ENCODE data around the gene CYSLTR1. TPM values are rescaled to one million over a fixed set of nuclear protein-coding genes. Genes with fewer than 3 reads are reported as not detected.

The CYSLTR1 gene
- total RNA-seq, 1 donor from 2014 or later = not detected

GRCh38 chrX:78331708-78332107, 4.3 kb upstream of the CYSLTR1 start:
- DNase-seq (ENCODE audit: low read depth) = no peak
- H3K4me3 ChIP-seq (ENCODE audit: low read depth, low read length) = no peak overlapping the region
- TF ChIP-seq CTCF (conservative IDR thresholded peaks at IDR 0.05; ENCODE audit: low read depth, low read length) = no peak

GRCh38 chrX:78330540-78330939, 3.1 kb upstream of the CYSLTR1 start:
- no peak for DNase-seq (ENCODE audit: low read depth)
- no peak overlapping the region for H3K4me3 ChIP-seq (ENCODE audit: low read depth, low read length)
- no peak for TF ChIP-seq CTCF (conservative IDR thresholded peaks at IDR 0.05; ENCODE audit: low read depth, low read length)

GRCh38 chrX:78330068-78330467, 2.7 kb upstream of the CYSLTR1 start:
- H3K4me3 ChIP-seq (ENCODE audit: low read depth, low read length) = no peak overlapping the region
- TF ChIP-seq CTCF (conservative IDR thresholded peaks at IDR 0.05; ENCODE audit: low read depth, low read length) = no peak
- no peak for DNase-seq (ENCODE audit: low read depth)

GRCh38 chrX:78329486-78329885, 2.1 kb upstream of the CYSLTR1 start:
- no peak for DNase-seq (ENCODE audit: low read depth)
- no peak for TF ChIP-seq CTCF (conservative IDR thresholded peaks at IDR 0.05; ENCODE audit: low read depth, low read length)
- H3K4me3 ChIP-seq (ENCODE audit: low read depth, low read length) = no peak overlapping the region

GRCh38 chrX:78326401-78326800, 1.0 kb downstream of the CYSLTR1 start:
- TF ChIP-seq CTCF (conservative IDR thresholded peaks at IDR 0.05; ENCODE audit: low read depth, low read length) = no peak
- DNase-seq (ENCODE audit: low read depth) = no peak
- no peak overlapping the region for H3K4me3 ChIP-seq (ENCODE audit: low read depth, low read length)

GRCh38 chrX:78322863-78323262, 4.5 kb downstream of the CYSLTR1 start:
- no peak for TF ChIP-seq CTCF (conservative IDR thresholded peaks at IDR 0.05; ENCODE audit: low read depth, low read length)
- no peak for DNase-seq (ENCODE audit: low read depth)
- H3K4me3 ChIP-seq (ENCODE audit: low read depth, low read length) = no peak overlapping the region

GRCh38 chrX:78321809-78322208, 5.6 kb downstream of the CYSLTR1 start:
- TF ChIP-seq CTCF (conservative IDR thresholded peaks at IDR 0.05; ENCODE audit: low read depth, low read length) = no peak
- no peak for DNase-seq (ENCODE audit: low read depth)
- no peak overlapping the region for H3K4me3 ChIP-seq (ENCODE audit: low read depth, low read length)

Data from epithelial cell of proximal tubule (primary cell).